Activated B cell treated with CpG ODN at 0.5 μM for 24 hours (primary cell): ENCODE data around the gene MYRIP. TPM values are rescaled to one million over a fixed set of nuclear protein-coding genes. Genes with fewer than 3 reads are reported as not detected.
"Not testable (repeated sequence)": the region's sequence is repeated elsewhere in the genome, so short reads cannot be mapped to it uniquely, and the experiment has no call there.

Experiments
- ATAC-seq: fragments of 200-7000 bp; cut with Tn5 transposase; one replicate; pipeline ENCODE4 v1.10.0; 2021; ENCODE audit warnings: low read depth, mild to moderate bottlenecking, moderate library complexity
- CTCF ChIA-PET: fragments of 350-600 bp; sonication (Branson Sonifier 250); formaldehyde crosslinking; loops from one replicate; lab custom pipeline; 2021; ENCODE audit warnings: antibody characterized with exemption; lab: Charles Lee
- POLR2A ChIA-PET: fragments of 350-600 bp; sonication (Branson Sonifier 250); formaldehyde crosslinking; loops from one replicate; lab custom pipeline; 2021; ENCODE audit warnings: antibody characterized with exemption; lab: Charles Lee
- DNase-seq: peaks from one replicate; pipeline ENCODE4 v3.0.0; 2022
- H3K27ac Mint-ChIP-seq: one replicate; pipeline ENCODE4 v1.8.0; 2020; ENCODE audit warnings: mixed read lengths
- H3K27me3 Mint-ChIP-seq: one replicate; pipeline ENCODE4 v1.8.0; 2021; ENCODE audit warnings: mixed read lengths
- H3K36me3 Mint-ChIP-seq: one replicate; pipeline ENCODE4 v1.8.0; 2021; ENCODE audit warnings: low read depth, mixed read lengths
- H3K4me1 Mint-ChIP-seq: one replicate; pipeline ENCODE4 v1.8.0; 2021; ENCODE audit warnings: mixed read lengths
- H3K4me3 Mint-ChIP-seq: one replicate; pipeline ENCODE4 v1.8.0; 2020; ENCODE audit warnings: mild to moderate bottlenecking, mixed read lengths
- H3K9me3 Mint-ChIP-seq: one replicate; pipeline ENCODE4 v1.8.0; 2020; ENCODE audit warnings: mixed read lengths
- CTCF ChIP-seq: fragments of 200-600 bp; IDR thresholded peaks from one replicate; pipeline ENCODE4 v1.8.0; 2022; ENCODE audit warnings: antibody characterized with exemption, mild to moderate bottlenecking
- intact Hi-C: fragments of 100-400 bp; cut with micrococcal nuclease; formaldehyde crosslinking; loops from one replicate; pipeline ENCODE4 v1.15.1; 2024
- total RNA-seq: library from RNA; stranded (reverse); gene quantifications from 2 replicates; pipeline ENCODE4 v1.2.3, GENCODE V29; 2022

Gene MYRIP
- total RNA-seq, 1 donor from 2014 or later = 0.20 TPM

- Mint-ChIP-seq H3K4me1 (no peaks in the 10 kb centered on the region), H3K4me3 (no peak overlapping the region), H3K36me3 (no peaks in the 10 kb centered on the region), H3K27me3 (no peaks in the 10 kb centered on the region), H3K27ac (no peak overlapping the region), H3K9me3 (peaks cover 12% of the 10 kb centered on the region)
- ATAC-seq = no peak
- intact Hi-C loops = no loop called here
- no peak for TF ChIP-seq CTCF
- CTCF ChIA-PET = no interaction called here
- DNase-seq = no peak
- POLR2A ChIA-PET = no interaction called here
These were observed 43.0 kb upstream of the MYRIP start for GRCh38 chr3:39766433-39766832.

GRCh38 chr3:39766909-39767308, 42.5 kb upstream of the MYRIP start:
- ATAC-seq, intact Hi-C loops, POLR2A ChIA-PET, H3K27me3 Mint-ChIP-seq, H3K36me3 Mint-ChIP-seq, H3K4me3 Mint-ChIP-seq, H3K27ac Mint-ChIP-seq, DNase-seq, H3K4me1 Mint-ChIP-seq, CTCF ChIA-PET: not testable (repeated sequence)
- H3K9me3 Mint-ChIP-seq = peaks cover 12% of the 10 kb centered on the region

GRCh38 chr3:39778168-39778567, 31.2 kb upstream of the MYRIP start:
- DNase-seq, H3K27ac Mint-ChIP-seq, ATAC-seq, H3K27me3 Mint-ChIP-seq, H3K9me3 Mint-ChIP-seq, CTCF ChIA-PET, intact Hi-C loops, H3K4me1 Mint-ChIP-seq, H3K36me3 Mint-ChIP-seq, H3K4me3 Mint-ChIP-seq, POLR2A ChIA-PET: not testable (repeated sequence)

- Mint-ChIP-seq H3K4me1 (no peaks in the 10 kb centered on the region), H3K27ac (no peak overlapping the region), H3K9me3 (no peaks in the 10 kb centered on the region), H3K4me3 (no peak overlapping the region), H3K27me3 (no peaks in the 10 kb centered on the region), H3K36me3 (no peaks in the 10 kb centered on the region)
- DNase-seq = no peak
- ChIA-PET POLR2A (no interaction called here), CTCF (no interaction called here)
- TF ChIP-seq CTCF = no peak
- no peak for ATAC-seq
- intact Hi-C loops = no loop called here
These were observed 29.7 kb upstream of the MYRIP start for GRCh38 chr3:39779511-39780230.

- no peaks in the 10 kb centered on the region for H3K9me3 Mint-ChIP-seq
- ATAC-seq (no peak), DNase-seq (no peak)
- no peak overlapping the region for H3K27ac Mint-ChIP-seq
- POLR2A ChIA-PET = no interaction called here
- no peaks in the 10 kb centered on the region for H3K27me3 Mint-ChIP-seq
- H3K4me3 Mint-ChIP-seq = no peak overlapping the region
- TF ChIP-seq CTCF = no peak
- H3K36me3 Mint-ChIP-seq = no peaks in the 10 kb centered on the region
- CTCF ChIA-PET = no interaction called here
- intact Hi-C loops = no loop called here
- H3K4me1 Mint-ChIP-seq = no peaks in the 10 kb centered on the region
These were observed 29.1 kb upstream of the MYRIP start for GRCh38 chr3:39780352-39780751.

GRCh38 chr3:39781025-39781424, 28.4 kb upstream of the MYRIP start:
- ChIA-PET CTCF (no interaction called here), POLR2A (no interaction called here)
- Mint-ChIP-seq H3K36me3 (no peaks in the 10 kb centered on the region), H3K9me3 (no peaks in the 10 kb centered on the region), H3K27me3 (no peaks in the 10 kb centered on the region), H3K4me1 (no peaks in the 10 kb centered on the region), H3K4me3 (no peak overlapping the region), H3K27ac (no peak overlapping the region)
- no peak for ATAC-seq
- intact Hi-C loops = no loop called here
- no peak for DNase-seq
- TF ChIP-seq CTCF = no peak
